Keratinocyte (primary cell): Measurements from ENCODE around the gene JAKMIP1. TPM values are rescaled to one million over a fixed set of nuclear protein-coding genes. Genes with fewer than 3 reads are reported as not detected.

Source experiments
- DNase-seq: peaks from one replicate; pipeline ENCODE4 v3.0.0-alpha.2; 2011; ENCODE audit warnings: low read depth, missing footprints, low spot score
- FAIRE-seq: peaks from 2 replicates; lab custom pipeline; 2011; peaks lifted over from hg19 to GRCh38; lab: Jason Lieb, UNC
- H2AFZ ChIP-seq: 2 replicates; pipeline ENCODE4 v1.6.0; 2012; ENCODE audit warnings: low read length, control low read depth, inconsistent platforms; ENCODE audit not compliant: control insufficient read depth
- H3K27ac ChIP-seq: 2 replicates; pipeline ENCODE4 v1.5.1; 2011; ENCODE audit warnings: low read length; ENCODE audit not compliant: control insufficient read depth, insufficient read depth
- H3K27me3 ChIP-seq: 3 replicates; pipeline ENCODE4 v1.6.0; 2011; ENCODE audit warnings: low read length; ENCODE audit not compliant: control insufficient read depth, insufficient read depth; ENCODE audit errors: extremely low read depth
- H3K36me3 ChIP-seq, 2 experiments: 2 replicates in 1 of 2; 3 replicates in 1 of 2; pipeline ENCODE4 v1.5.1; 2011; ENCODE audit warnings: low read length in 2 of 2, mild to moderate bottlenecking in 1 of 2; ENCODE audit not compliant: control insufficient read depth in 2 of 2, insufficient read depth in 2 of 2; ENCODE audit errors: extremely low read depth in 1 of 2
- H3K4me1 ChIP-seq: 3 replicates; pipeline ENCODE4 v1.5.1; 2011; ENCODE audit warnings: low read length; ENCODE audit not compliant: control insufficient read depth, insufficient read depth; ENCODE audit errors: extremely low read depth
- H3K4me2 ChIP-seq: 3 replicates; pipeline ENCODE4 v1.6.0; 2011; ENCODE audit warnings: low read depth, low read length; ENCODE audit not compliant: control insufficient read depth, insufficient read depth; ENCODE audit errors: extremely low read depth
- H3K4me3 ChIP-seq, 3 experiments: fragments of 200-600 bp in 1 of 3; sonication (generic) in 1 of 3; 2 replicates in 2 of 3; 3 replicates in 1 of 3; pipeline ENCODE4 v1.5.1; 2011 to 2016; ENCODE audit warnings: low read length in 3 of 3, mild to moderate bottlenecking in 3 of 3, control low read depth in 2 of 3, inconsistent platforms in 1 of 3, low read depth in 1 of 3, mixed read lengths in 1 of 3, mixed run types in 1 of 3, moderate library complexity in 1 of 3; ENCODE audit not compliant: control insufficient read depth in 2 of 3, insufficient read depth in 2 of 3; ENCODE audit errors: extremely low read depth in 1 of 3
- H3K79me2 ChIP-seq: 2 replicates; pipeline ENCODE4 v1.6.0; 2012; ENCODE audit warnings: low read length; ENCODE audit not compliant: control insufficient read depth, insufficient read depth
- H3K9ac ChIP-seq: 3 replicates; pipeline ENCODE4 v1.6.0; 2011; ENCODE audit warnings: low read length; ENCODE audit not compliant: control insufficient read depth, insufficient read depth; ENCODE audit errors: extremely low read depth
- H3K9me1 ChIP-seq: 3 replicates; pipeline ENCODE4 v1.6.0; 2011; ENCODE audit warnings: low read length; ENCODE audit not compliant: control insufficient read depth, insufficient read depth; ENCODE audit errors: extremely low read depth
- H3K9me3 ChIP-seq: 2 replicates; pipeline ENCODE4 v1.5.1; 2012; ENCODE audit warnings: low read depth, low read length; ENCODE audit not compliant: control insufficient read depth
- H4K20me1 ChIP-seq: 3 replicates; pipeline ENCODE4 v1.6.0; 2011; ENCODE audit warnings: low read length; ENCODE audit not compliant: control insufficient read depth, insufficient read depth; ENCODE audit errors: extremely low read depth
- EZH2 ChIP-seq: IDR thresholded peaks from one replicate; pipeline ENCODE4 v1.6.1; 2012; ENCODE audit warnings: inconsistent platforms, mild to moderate bottlenecking, low read length, moderate library complexity
- dilution Hi-C: fragments of 300-500 bp; cut with MboI; formaldehyde crosslinking; loops from one replicate; pipeline ENCODE4 v1.7.0; 2020; ENCODE audit warnings: low sequenced_read_pairs; ENCODE audit not compliant: extremely low pct_ligation_motif_present
- polyA plus RNA-seq, 5 experiments: library from polyadenylated mRNA; depleted of rRNA in 3 of 5; stranded (reverse) in 3 of 5; stranded (forward) in 1 of 5; unstranded in 1 of 5; fragments of >200 nt; gene quantifications; 1 replicate in 1 of 5; 2 replicates in 3 of 5; 3 replicates in 1 of 5; pipeline versions ENCODE4 v1.2.1 to v1.2.3, GENCODE V29; 2011 to 2012; ENCODE audit warnings: missing spikeins in 2 of 5, low read depth in 1 of 5, low replicate concordance in 1 of 5
- TF ChIP-seq, protein P1 (sequence below), 3 experiments: IDR thresholded peaks in 1 of 3; conservative IDR thresholded peaks in 1 of 3; optimal IDR thresholded peaks in 1 of 3; 2 replicates in 2 of 3; 3 replicates in 1 of 3; pipeline versions ENCODE3 to v1.5.1; 2011; ENCODE audit warnings: low read length in 3 of 3, mild to moderate bottlenecking in 3 of 3, moderate library complexity in 2 of 3, control low read depth in 1 of 3, inconsistent platforms in 1 of 3; ENCODE audit not compliant: insufficient read depth in 2 of 3; ENCODE audit errors: extremely low read depth in 1 of 3

Gene JAKMIP1
- polyA plus RNA-seq, 1 donor (not counting 4 experiments of a cell fraction or from before 2014, with no cell fraction given), result not detected

GRCh38 chr4:6153874-6154273 lies 46.5 kb downstream of the JAKMIP1 start:
- no peaks in the 10 kb centered on the region for H3K36me3 ChIP-seq
- H3K4me1 ChIP-seq, result no peaks in the 10 kb centered on the region
- H4K20me1 ChIP-seq, result no peaks in the 10 kb centered on the region
- H3K9me1 ChIP-seq, result no peaks in the 10 kb centered on the region
- DNase-seq (no peak), FAIRE-seq (no peak)
- H3K27me3 ChIP-seq, result no peaks in the 10 kb centered on the region
- dilution Hi-C loops, result no loop called here
- H2AFZ ChIP-seq, result no peak overlapping the region
- no peaks in the 10 kb centered on the region for H3K79me2 ChIP-seq
- no peak overlapping the region for H3K27ac ChIP-seq
- H3K4me2 ChIP-seq, result no peak overlapping the region
- H3K9me3 ChIP-seq, result no peaks in the 10 kb centered on the region
- no peak overlapping the region for H3K4me3 ChIP-seq
- TF ChIP-seq, protein P1, sequence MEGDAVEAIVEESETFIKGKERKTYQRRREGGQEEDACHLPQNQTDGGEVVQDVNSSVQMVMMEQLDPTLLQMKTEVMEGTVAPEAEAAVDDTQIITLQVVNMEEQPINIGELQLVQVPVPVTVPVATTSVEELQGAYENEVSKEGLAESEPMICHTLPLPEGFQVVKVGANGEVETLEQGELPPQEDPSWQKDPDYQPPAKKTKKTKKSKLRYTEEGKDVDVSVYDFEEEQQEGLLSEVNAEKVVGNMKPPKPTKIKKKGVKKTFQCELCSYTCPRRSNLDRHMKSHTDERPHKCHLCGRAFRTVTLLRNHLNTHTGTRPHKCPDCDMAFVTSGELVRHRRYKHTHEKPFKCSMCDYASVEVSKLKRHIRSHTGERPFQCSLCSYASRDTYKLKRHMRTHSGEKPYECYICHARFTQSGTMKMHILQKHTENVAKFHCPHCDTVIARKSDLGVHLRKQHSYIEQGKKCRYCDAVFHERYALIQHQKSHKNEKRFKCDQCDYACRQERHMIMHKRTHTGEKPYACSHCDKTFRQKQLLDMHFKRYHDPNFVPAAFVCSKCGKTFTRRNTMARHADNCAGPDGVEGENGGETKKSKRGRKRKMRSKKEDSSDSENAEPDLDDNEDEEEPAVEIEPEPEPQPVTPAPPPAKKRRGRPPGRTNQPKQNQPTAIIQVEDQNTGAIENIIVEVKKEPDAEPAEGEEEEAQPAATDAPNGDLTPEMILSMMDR (optimal IDR thresholded peaks at IDR 0.05 in 1 of 3, IDR thresholded peaks at IDR 0.05 in 1 of 3, conservative IDR thresholded peaks at IDR 0.05 in 1 of 3; ENCODE audit: extremely low read depth in 1 of 3, insufficient read depth in 2 of 3, low read length in 3 of 3), result no peak
- TF ChIP-seq EZH2, result no peak
- no peak overlapping the region for H3K9ac ChIP-seq

DNA sequence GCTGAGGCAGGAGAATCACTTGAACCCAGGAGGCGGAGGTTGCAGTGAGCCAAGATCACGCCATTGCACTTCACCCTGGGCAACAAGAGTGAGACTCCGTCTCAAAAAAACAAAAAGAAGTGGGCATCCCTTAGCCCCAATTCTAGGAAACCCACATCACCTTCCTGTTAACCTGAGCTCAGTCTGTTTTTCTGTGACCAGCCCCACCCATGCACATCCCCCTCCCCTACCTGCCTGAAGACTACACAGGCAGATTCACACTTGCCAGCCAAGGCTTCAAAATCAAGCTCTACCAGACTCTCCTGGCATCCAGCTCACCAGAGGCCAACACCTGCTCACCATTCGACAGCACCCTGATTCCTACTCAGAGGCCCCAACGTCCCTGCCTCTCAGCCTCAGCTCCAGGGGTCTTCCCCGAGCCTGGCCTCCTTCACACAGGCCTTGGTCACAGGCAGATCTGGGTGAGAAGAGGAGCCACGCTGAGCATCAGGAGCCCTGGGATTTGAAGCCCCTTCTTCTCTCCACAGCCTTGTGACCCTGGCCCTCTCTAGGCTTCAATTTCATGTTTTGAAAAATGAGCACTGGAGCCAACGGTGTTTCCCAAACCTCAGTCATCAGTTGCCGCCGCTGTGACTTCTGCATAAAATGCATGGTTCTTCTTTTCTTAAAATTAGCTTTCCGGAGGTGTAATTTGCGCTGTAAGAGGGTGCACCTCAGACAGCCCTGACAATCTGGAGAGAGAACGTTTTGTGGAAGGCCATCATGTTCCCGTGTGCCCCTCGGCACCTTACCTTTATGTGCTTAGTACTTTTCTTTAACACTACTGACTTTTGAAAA lies 47.3 kb downstream of the JAKMIP1 start:
- no peaks in the 10 kb centered on the region for H3K36me3 ChIP-seq
- TF ChIP-seq, protein P1 (optimal IDR thresholded peaks at IDR 0.05 in 1 of 3, IDR thresholded peaks at IDR 0.05 in 1 of 3, conservative IDR thresholded peaks at IDR 0.05 in 1 of 3; ENCODE audit: extremely low read depth in 1 of 3, insufficient read depth in 2 of 3, low read length in 3 of 3), result no peak
- no peak for TF ChIP-seq EZH2
- H3K9me1 ChIP-seq, result no peaks in the 10 kb centered on the region
- DNase-seq (no peak), FAIRE-seq (no peak)
- H3K4me3 ChIP-seq, result no peak overlapping the region
- no peak overlapping the region for H3K27ac ChIP-seq
- H2AFZ ChIP-seq, result no peak overlapping the region
- no peaks in the 10 kb centered on the region for H3K79me2 ChIP-seq
- H3K4me1 ChIP-seq, result no peaks in the 10 kb centered on the region
- H3K27me3 ChIP-seq, result no peaks in the 10 kb centered on the region
- H3K9ac ChIP-seq, result no peak overlapping the region
- no peaks in the 10 kb centered on the region for H3K9me3 ChIP-seq
- dilution Hi-C loops, result no loop called here
- H4K20me1 ChIP-seq, result no peaks in the 10 kb centered on the region
- H3K4me2 ChIP-seq, result no peak overlapping the region
